Measurements from ENCODE around the gene DOCK2.

DNA sequence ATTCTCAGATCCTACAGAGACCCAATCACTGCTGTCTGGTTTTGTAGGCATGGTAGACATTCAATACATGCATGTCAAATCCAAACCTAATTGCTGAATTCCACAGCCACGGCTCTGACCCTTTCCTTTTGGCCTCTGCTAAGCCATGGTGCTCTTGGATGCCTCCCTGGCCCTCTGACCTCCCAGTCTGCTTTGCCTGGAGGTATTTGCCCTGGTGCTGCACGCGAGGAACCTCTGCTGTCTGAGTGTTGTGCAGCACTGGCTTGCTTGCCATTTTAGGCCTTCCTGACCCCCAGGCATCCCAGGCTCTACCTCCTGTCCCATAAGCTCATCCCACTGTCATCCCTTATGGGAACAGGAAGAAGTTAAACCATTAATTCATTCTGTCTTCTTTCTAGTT is 60.9 kb downstream of the DOCK2 start:
- TF ChIP-seq, protein P1, sequence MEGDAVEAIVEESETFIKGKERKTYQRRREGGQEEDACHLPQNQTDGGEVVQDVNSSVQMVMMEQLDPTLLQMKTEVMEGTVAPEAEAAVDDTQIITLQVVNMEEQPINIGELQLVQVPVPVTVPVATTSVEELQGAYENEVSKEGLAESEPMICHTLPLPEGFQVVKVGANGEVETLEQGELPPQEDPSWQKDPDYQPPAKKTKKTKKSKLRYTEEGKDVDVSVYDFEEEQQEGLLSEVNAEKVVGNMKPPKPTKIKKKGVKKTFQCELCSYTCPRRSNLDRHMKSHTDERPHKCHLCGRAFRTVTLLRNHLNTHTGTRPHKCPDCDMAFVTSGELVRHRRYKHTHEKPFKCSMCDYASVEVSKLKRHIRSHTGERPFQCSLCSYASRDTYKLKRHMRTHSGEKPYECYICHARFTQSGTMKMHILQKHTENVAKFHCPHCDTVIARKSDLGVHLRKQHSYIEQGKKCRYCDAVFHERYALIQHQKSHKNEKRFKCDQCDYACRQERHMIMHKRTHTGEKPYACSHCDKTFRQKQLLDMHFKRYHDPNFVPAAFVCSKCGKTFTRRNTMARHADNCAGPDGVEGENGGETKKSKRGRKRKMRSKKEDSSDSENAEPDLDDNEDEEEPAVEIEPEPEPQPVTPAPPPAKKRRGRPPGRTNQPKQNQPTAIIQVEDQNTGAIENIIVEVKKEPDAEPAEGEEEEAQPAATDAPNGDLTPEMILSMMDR (IDR thresholded peaks at IDR 0.05 in 4 of 5, conservative IDR thresholded peaks at IDR 0.05 in 1 of 5) = no peak
- TF ChIP-seq POLR2A (IDR thresholded peaks at IDR 0.05) = no peak
